Cardiac septum (tissue), 1 donor: ENCODE data around the gene TDRD5. TPM values are rescaled to one million over a fixed set of nuclear protein-coding genes. Genes with fewer than 3 reads are reported as not detected.

Experiments
- DNase-seq: peaks from one replicate; pipeline ENCODE4 v3.0.0-alpha.2; 2020; ENCODE audit warnings: low spot score
- intact Hi-C: fragments of 100-400 bp; cut with DNase I; formaldehyde crosslinking; loops from one replicate; pipeline ENCODE4 v1.14.0; 2022
- long read RNA-seq: library from polyadenylated mRNA; unstranded; transcript quantifications from one replicate; pipeline ENCODE4 v2.0.0, GENCODE V29; 2021
- total RNA-seq: library from RNA; stranded (reverse); fragmentation: NEBNext Ultra II Directional; extraction: Animal tissue kit (Norgen Biotek cat#: 25700); gene quantifications from one replicate; pipeline ENCODE4 v1.2.1, GENCODE V29; 2021
- donor health status: DM: no; HTN: no; CAD: no.

Gene TDRD5
- not detected for total RNA-seq
- long read RNA-seq = 0 reads

GRCh38 chr1:179591592-179592580 lies at the start of gene TDRD5:
TSS of gene TDRD5 (plus strand) at chr1:179591832. CDS start at chr1:179592616, 784 bp downstream.
- intact Hi-C loops = no loop called here
- DNase-seq = no peak

GRCh38 chr1:179545321-179545720 lies 46.3 kb upstream of the TDRD5 start:
- DNase-seq = no peak
- intact Hi-C loops = no loop called here

- intact Hi-C loops = no loop called here
- DNase-seq = no peak
Observed at GRCh38 chr1:179547021-179547535, 44.6 kb upstream of the TDRD5 start.

- no peak for DNase-seq
- intact Hi-C loops = no loop called here
Observed at GRCh38 chr1:179548666-179549367, 42.8 kb upstream of the TDRD5 start.

GRCh38 chr1:179549368-179549700 lies 42.3 kb upstream of the TDRD5 start:
- no peak for DNase-seq
- intact Hi-C loops = no loop called here

GRCh38 chr1:179550746-179551682 lies 40.6 kb upstream of the TDRD5 start:
- no peak for DNase-seq
- intact Hi-C loops = no loop called here

- no peak for DNase-seq
- intact Hi-C loops = no loop called here
Observed at GRCh38 chr1:179554427-179554826, 37.2 kb upstream of the TDRD5 start.

- DNase-seq = no peak
- intact Hi-C loops = no loop called here
Observed at GRCh38 chr1:179558078-179558477, 33.6 kb upstream of the TDRD5 start.

GRCh38 chr1:179575497-179576314 lies 15.9 kb upstream of the TDRD5 start, which contains the start of gene NPHS2:
TSS of gene NPHS2 (minus strand) at chr1:179575948. CDS start at chr1:179575864, 84 bp downstream.
- DNase-seq = no peak
- intact Hi-C loops = no loop called here

- intact Hi-C loops = no loop called here
Observed at GRCh38 chr1:179576509-179576908, 15.1 kb upstream of the TDRD5 start.

GRCh38 chr1:179583771-179584320 lies 7.8 kb upstream of the TDRD5 start:
- intact Hi-C loops = no loop called here
- DNase-seq = no peak

More at GRCh38 chr1:179576509-179576908, 15.1 kb upstream of the TDRD5 start:
- DNase-seq = no peak

- intact Hi-C loops = no loop called here
- no peak for DNase-seq
Observed at GRCh38 chr1:179586107-179586823, 5.4 kb upstream of the TDRD5 start.

GRCh38 chr1:179587336-179587735 lies 4.3 kb upstream of the TDRD5 start:
- no peak for DNase-seq
- intact Hi-C loops = no loop called here

- DNase-seq = no peak
- intact Hi-C loops = no loop called here
Observed at GRCh38 chr1:179588425-179589024, 3.1 kb upstream of the TDRD5 start.

- intact Hi-C loops = no loop called here
- DNase-seq = no peak
Observed at GRCh38 chr1:179589509-179589908, 2.1 kb upstream of the TDRD5 start.

- intact Hi-C loops = no loop called here
Observed at GRCh38 chr1:179590671-179591070, 961 bp upstream of the TDRD5 start.

GRCh38 chr1:179591253-179591591 lies 410 bp upstream of the TDRD5 start:
- DNase-seq = no peak
- intact Hi-C loops = no loop called here

More at GRCh38 chr1:179590671-179591070, 961 bp upstream of the TDRD5 start:
- no peak for DNase-seq
